GM13976 (cell line): Measurements from ENCODE around the gene TSGA10IP.
A peak's percentile ranks its signal among the peaks of the same experiment; 100 is the strongest.

Source experiments
- DNase-seq: peaks from one replicate; pipeline ENCODE4 v3.0.0; 2012; ENCODE audit warnings: low spot score
- CTCF ChIP-seq: IDR thresholded peaks from 2 replicates; pipeline ENCODE4 v1.5.1; 2012; ENCODE audit warnings: borderline replicate concordance, mild to moderate bottlenecking; ENCODE audit not compliant: insufficient read depth; ENCODE audit errors: extremely low read depth, missing control alignments, control extremely low read depth
- in situ Hi-C: fragments of 300-500 bp; cut with MboI; formaldehyde crosslinking; loops from one replicate; pipeline ENCODE4 v1.12.0; 2022; ENCODE audit warnings: low sequenced_read_pairs, mixed read lengths, inconsistent platforms; ENCODE audit not compliant: unreplicated experiment

Gene TSGA10IP

GRCh38 chr11:66006134-66006890 lies 61.0 kb downstream of the TSGA10IP start:
- peak; percentile 18 for DNase-seq
- in situ Hi-C loops = no loop called here
- no peak for TF ChIP-seq CTCF

- in situ Hi-C loops = no loop called here
- peak; percentile 14 for DNase-seq
- TF ChIP-seq CTCF = no peak
Measured at GRCh38 chr11:66006891-66007176, 61.6 kb downstream of the TSGA10IP start.

- no peak for TF ChIP-seq CTCF
- peak; percentile 13 for DNase-seq
- in situ Hi-C loops = no loop called here
Measured at GRCh38 chr11:66007201-66007634, 61.9 kb downstream of the TSGA10IP start.

- DNase-seq = no peak
- no peak for TF ChIP-seq CTCF
- in situ Hi-C loops = no loop called here
Measured at GRCh38 chr11:66008095-66008467, 62.8 kb downstream of the TSGA10IP start.

GRCh38 chr11:66008468-66009101 lies 63.3 kb downstream of the TSGA10IP start:
- in situ Hi-C loops = no loop called here
- peak; percentile 12 for DNase-seq

More at GRCh38 chr11:66008468-66009101, 63.3 kb downstream of the TSGA10IP start:
- no peak for TF ChIP-seq CTCF
